Measurements from ENCODE around the gene PIN1. TPM values are rescaled to one million over a fixed set of nuclear protein-coding genes. Genes with fewer than 3 reads are reported as not detected.
"Not testable (repeated sequence)": the region's sequence is repeated elsewhere in the genome, so short reads cannot be mapped to it uniquely, and the experiment has no call there.

The PIN1 gene
- total RNA-seq, 2 experiments from 2014 or later, result 95.5 to 107 TPM

DNA sequence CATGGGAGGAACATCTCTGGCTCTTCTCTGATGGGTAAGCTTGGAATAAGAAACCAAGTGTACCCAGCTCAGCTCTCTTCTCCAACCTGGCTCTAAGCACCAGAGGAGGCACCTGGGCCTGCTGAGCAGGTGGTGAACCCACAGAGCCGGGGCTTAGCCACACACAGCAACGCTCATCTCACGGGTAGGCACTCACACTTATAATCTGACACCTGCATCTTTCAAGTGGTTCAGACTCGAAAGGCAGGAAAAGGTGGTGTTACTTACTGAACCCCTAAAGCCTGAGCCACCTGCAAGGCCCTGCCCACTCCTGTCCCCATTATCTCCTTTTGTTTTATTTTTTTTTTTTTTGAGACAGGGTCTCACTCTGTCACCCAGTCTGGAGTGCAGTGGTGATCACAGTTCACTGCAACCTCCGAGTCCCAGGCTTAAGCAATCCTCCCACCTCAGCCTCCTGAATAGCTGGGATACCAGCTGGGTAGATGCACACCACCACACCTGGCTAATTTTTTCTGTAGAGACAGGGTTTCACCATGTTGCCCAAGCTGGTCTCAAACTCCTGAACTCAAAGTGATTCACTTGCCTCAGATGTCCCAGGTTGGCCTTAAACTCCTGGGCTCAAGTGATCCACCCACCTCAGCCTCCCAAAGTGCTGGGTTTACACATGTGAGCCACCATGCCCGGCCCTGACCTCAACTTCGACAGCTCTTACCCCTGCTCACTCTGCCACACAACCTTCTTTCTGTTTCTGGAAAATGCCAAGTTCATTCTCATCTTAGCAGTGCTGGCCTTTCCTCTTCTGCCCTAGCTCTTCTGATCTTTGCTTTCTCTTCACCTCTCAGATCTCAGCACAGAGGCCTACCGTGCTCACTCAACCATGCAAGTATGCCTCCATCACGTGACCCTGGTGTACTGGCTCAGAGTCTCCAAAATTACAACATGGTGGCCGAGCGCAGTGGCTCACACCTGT is 26.0 kb upstream of the PIN1 start:
- ChIA-PET POLR2A (no interaction called here), CTCF (interaction anchor here (0.7 to 0.9 kb wide), 3 partner anchors 18 to 184 kb away, joined by 3 to 4 read pairs (median 3); no protein-coding TSS in a partner anchor)

DNA sequence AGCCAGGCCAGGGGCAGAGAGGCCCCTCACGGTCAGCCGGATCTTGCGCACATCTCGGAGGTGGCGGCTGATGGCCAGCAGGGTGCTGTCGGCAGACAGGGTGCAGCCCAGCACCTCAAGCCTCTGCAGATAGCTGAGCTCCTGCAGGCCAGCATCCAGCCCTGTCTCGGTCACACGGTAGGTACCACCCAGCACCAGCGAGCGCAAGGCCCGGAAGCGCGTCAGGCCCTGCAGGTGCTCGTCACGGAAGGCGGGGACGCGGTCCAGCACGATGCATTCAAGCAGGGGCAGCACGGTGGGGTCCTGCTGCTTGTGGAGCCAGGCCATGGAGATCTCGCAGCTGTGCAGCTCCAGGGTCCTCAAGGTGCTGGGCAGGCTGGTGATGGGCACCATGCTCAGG is 24.0 kb upstream of the PIN1 start:
- ChIA-PET POLR2A (no interaction called here), CTCF (no interaction called here)

DNA sequence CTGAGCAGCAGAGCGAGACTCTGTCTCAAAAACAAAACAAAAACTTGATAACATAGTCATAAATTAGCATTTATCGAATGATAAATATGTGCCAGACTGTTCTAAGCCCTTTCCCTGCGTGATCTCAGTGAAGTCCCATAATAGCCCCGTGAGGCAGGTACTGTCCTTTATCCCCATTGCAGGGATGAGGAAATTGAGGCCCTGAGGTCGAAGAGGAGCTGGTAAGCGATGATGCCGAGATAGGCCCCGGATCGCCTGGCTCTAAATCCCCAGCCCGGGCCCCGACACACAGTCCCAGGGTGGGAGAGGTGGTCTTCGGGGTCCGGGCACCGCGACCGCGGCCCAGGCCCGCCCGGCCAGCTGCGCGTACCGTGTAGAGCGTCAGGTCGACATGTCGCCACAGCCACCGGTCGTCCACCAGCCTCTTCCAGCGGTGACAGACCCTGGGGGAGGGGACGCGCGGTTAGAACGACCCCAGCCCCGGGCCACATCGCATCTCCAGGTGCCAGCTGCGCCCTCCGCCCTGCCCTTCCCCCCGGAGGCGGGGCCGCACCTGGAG is 16.9 kb upstream of the PIN1 start:
- CTCF ChIA-PET, result interaction anchor here (1.0 kb wide), 1 partner anchor 193 kb away, joined by 6 read pairs; no protein-coding TSS in a partner anchor

DNA sequence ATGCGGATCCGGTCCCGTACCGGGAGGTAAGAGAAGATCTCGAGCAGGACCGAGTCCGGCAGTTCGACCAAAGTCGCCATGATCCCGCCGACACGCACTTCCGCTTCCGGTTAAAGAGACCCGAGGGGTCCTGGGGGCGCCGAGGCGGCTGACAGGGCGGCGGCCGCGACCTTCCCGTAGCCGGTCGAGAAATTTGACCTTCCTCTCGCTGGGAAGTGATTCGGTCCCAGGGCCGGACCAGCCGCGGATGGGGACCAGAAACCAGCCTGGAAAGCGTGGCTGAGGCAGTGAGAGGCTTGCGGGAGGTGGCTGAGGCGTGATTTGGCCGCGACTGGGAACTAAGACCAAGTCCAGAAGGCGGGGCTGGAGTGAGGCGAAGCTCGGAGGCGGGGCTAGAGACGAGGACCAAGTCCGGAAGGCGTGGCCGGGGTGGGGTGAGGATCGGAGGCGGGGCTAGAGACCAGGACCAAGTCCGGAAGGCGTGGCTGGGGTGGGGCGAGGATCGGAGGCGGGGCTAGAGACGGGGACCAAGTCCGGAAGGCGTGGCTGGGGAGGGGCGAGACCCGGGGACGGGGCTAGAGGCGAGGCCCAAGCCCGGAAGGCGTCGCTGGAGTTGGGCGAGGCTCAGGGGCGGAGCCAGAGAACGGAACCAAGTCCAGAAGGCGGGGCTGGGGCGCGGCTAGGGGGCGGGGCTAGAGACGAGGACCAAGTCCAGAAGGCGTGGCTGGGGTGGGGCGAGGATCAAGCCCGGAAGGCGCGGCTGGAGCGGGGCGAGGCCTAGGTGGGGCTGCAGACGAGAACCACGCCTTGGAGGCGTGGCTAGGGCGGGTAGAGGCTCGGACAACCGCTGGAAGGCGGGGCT is 16.2 kb upstream of the PIN1 start, which contains the start of gene FBXL12:
Gene FBXL12 (minus strand): TSS at position 346 of the 862 bp plus-strand sequence. CDS start 266 bp downstream, at position 80.
- ChIA-PET CTCF (interaction anchor here (0.6 to 1.0 kb wide), 2 partner anchors 193 to 782 kb away, joined by 3 to 6 read pairs; no protein-coding TSS in a partner anchor), POLR2A (interaction anchor here (0.6 to 1.1 kb wide), 2 partner anchors 16 to 50 kb away, joined by 3 to 5 read pairs; partner anchors contain the start of genes PIN1 and ZNF846)

More for the DNA sequence above, 16.9 kb upstream of the PIN1 start:
- POLR2A ChIA-PET, result interaction anchor here (1.1 kb wide), 1 partner anchor 17 kb away, joined by 5 read pairs; the partner anchor contains the start of gene PIN1

DNA sequence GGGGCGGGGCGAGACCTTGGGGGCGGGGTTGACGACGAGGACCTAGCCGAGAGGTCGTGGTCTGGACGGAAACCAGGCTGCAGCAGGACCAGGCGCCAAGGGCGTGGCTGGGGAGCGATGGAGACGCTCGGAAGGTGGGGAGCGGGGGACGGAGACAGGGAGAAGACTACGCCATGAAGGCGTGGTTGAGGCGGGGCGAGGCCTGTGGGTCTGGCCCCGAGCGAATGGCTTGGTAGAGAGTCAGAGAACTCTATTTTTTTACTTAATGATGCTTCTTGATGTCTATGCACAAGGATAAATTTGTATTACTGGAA is 15.6 kb upstream of the PIN1 start:
- ChIA-PET CTCF (interaction anchor here (0.6 kb wide), 1 partner anchor 781 kb away, joined by 3 read pairs; no protein-coding TSS in a partner anchor), POLR2A (interaction anchor here (0.6 kb wide), 1 partner anchor 51 kb away, joined by 3 read pairs; the partner anchor contains the start of gene ZNF846)

DNA sequence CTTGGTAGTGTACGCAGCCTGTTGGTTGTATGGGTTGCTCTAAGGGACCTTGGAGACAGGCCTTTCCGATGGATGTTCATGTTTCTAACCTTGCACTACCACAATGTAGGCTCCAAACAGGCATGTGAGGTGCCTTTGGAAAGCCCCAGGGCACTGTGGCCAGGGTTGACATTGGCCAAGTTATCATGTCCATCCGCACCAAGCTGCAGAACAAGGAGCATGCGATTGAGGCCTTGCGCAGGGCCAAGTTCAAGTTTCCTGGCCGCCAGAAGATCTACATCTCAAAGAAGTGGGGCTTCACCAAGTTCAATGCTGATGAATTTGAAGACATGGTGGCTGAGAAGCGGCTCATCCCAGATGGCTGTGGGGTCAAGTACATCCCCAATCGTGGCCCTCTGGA is 15.1 kb upstream of the PIN1 start:
- POLR2A ChIA-PET, CTCF ChIA-PET: not testable (repeated sequence)

DNA sequence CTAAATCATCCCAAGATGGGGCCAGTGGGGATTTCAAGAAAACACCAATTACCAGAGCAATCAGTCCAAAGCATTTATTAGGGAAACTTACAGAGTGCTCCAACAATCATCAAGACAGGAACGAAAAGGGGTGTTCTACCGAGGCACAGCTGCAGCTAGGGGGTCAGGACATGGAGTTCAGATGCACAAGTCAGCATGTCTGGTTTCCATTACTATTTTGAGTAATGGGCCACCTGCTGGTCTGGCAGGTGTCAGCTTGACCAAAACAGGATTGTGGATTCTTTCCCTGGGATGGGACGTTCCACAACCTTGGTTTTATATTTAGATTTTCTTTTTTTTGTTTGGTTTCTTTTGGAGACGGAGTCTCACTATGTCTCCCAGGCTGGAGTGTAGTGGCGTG is 11.3 kb upstream of the PIN1 start:
- ChIA-PET POLR2A (no interaction called here), CTCF (no interaction called here)

DNA sequence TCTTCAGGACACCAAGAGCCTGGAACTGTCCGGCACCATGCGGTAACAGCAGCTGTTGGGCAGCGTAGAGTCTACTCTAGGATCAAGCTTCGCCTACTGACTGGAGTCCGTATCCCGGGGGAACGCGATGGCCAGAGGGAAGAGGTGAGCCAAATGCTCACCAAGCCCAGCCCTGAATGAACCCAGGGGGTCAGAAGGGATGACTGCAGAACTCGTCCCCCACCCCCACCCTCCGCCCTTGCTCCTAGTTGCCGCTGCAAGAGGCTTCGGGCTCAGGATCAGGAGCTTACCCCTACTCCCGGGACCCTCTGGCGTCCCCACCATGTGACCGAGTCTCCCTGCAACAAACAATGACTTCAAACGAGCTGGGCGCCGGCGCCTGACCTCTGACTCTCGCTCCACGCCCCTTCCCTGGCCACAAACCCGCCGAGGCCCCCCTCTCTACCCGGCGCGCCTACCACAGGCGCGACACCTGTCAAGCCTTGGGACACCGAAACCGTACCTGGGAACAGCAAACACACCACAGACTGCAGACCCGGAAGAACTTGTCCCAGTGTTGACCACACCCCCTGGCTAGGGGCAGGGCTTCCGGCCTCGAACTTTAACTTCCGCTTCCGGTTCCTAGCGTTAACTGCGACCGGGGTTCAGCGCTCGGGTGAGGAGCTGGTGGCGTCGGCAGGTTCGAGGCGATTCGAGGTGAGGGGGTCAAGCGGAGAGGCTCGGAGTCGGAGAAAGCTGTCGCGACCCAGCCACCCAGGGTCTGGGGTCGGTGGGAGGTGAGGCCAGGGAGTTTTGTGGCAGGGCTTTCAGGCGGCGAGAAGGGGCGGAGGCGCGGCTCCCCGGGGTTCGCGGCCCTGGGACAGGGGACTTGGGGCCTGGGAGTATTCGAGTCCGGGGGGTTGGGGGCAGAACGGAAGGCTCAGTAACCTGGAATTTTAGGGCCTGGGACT is 7.6 kb upstream of the PIN1 start, which contains the start of gene UBL5:
Gene UBL5 (plus strand): TSS at position 630 of the 950 bp plus-strand sequence. CDS start 420 bp downstream, outside the sequence.
- ChIA-PET POLR2A (interaction anchor here (0.6 to 1.1 kb wide), 4 partner anchors 11 to 202 kb away, joined by 3 to 4 read pairs (median 3); no protein-coding TSS in a partner anchor), CTCF (interaction anchor here (0.9 to 1.8 kb wide), 2 partner anchors 8 to 18 kb away, joined by 4 to 8 read pairs; partner anchors contain the start of gene PIN1)

DNA sequence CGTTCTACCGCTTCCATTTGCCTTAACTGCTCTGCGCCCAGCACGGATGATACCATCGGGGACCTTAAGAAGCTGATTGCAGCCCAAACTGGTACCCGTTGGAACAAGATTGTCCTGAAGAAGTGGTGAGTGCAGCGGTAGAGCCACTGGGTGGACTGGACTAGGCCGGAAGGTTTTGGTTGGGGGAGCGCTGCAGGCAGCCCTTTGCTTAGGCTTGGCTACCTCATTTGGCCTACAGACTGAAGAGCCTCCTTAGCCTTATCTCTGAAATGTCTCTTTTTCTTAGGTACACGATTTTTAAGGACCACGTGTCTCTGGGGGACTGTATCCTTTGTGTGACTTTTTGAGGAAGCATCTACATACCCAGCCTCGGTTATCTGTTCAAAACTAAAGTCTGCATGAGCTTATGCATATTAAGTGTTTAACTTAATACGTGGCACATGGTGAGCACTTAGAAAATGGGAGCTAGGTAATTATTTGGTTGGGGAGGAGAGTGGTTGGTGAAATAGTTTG is 6.5 kb upstream of the PIN1 start:
- POLR2A ChIA-PET, result interaction anchor here (0.6 to 1.1 kb wide), 4 partner anchors 10 to 150 kb away, joined by 3 to 6 read pairs (median 4); no protein-coding TSS in a partner anchor
- CTCF ChIA-PET, result no interaction called here

DNA sequence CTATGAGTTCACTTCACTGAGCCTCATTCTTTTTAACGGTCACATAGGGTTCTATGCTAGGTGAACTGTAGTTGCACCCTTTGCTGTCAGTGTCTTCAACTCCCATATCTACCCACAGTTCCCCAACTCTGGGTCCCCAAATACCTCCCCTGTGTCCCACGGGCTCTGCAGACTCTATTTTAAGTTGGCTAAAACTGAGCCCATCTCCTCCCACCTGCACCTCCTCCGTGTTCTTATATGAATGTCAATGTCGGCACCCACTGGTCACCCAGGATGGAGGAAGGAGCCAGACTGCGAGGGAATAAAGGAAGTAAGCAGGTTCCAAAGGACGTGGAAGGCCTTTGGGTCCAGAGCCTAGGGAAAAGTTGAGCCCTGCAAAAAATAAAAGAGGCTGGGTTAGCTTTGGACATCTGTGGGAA is 802 bp upstream of the PIN1 start:
- ChIA-PET CTCF (interaction anchor here (1.2 kb wide), 1 partner anchor 26 kb away, joined by 3 read pairs; no protein-coding TSS in a partner anchor), POLR2A (interaction anchor here (0.5 to 1.5 kb wide), 2 partner anchors 16 to 438 kb away, joined by 4 to 5 read pairs; partner anchors contain the start of gene FBXL12)

DNA sequence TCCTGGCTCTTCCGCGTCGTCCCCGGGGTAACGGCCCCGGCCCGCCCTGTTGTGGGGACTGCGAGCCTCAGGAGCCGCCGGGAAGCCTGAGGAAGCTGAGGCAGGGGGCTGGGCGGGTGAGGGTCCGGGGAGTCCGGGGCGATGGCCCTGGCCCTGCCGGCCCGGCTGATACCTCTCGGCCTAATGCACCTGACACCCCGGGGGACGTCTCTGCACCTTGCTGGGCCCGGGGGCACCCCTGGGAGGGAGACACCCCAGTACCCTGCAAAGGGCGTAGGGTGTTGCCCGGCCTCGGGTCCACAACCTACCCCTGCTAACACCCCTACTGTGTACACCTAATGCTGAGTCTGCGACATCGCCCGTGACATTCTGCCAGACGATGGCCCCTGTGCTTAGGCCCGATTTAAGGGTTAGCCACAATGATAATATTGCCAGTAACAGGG is 410 bp downstream of the PIN1 start:
- POLR2A ChIA-PET, result interaction anchor here (1.5 kb wide), 1 partner anchor 17 kb away, joined by 5 read pairs; the partner anchor contains the start of gene FBXL12

DNA sequence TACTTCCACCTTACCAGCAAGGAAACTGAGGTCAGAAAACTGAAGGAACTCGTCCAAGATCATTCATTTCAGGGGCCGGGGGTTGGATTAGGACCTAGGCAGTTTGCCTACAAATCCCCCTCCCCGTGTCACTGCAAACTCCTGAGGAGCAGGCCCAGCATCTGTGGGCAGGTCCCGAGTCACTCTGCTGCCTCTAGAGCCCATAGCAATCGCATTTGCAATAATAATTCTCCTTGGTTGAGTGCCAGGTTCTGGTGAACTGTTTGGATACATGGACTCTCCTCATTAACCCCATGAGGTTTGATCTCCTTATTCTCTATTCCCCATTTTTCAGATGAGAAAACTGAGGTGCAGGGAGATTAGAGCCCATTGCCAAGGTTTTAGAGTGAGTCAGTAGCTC is 903 bp downstream of the PIN1 start:
- ChIA-PET POLR2A (no interaction called here), CTCF (interaction anchor here (1.1 to 1.5 kb wide), 2 partner anchors 9 to 22 kb away, joined by 4 to 8 read pairs; partner anchors contain the start of gene UBL5)

More for the DNA sequence above, 410 bp downstream of the PIN1 start:
- CTCF ChIA-PET, result interaction anchor here (0.6 to 1.5 kb wide), 6 partner anchors 8 to 66 kb away, joined by 3 to 8 read pairs (median 4); partner anchors contain the start of gene UBL5

DNA sequence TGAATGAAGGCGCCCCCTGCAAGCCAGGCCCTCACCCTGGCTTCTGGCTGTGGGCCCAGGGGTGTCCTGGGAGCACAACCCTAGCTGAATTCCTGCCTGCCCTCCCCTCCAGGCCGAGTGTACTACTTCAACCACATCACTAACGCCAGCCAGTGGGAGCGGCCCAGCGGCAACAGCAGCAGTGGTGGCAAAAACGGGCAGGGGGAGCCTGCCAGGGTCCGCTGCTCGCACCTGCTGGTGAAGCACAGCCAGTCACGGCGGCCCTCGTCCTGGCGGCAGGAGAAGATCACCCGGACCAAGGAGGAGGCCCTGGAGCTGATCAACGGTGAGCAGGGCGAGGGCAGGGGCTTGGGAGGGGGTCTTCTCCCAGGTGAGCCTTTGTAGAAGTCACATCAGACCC is 3.2 kb downstream of the PIN1 start:
- CTCF ChIA-PET, result no interaction called here
- POLR2A ChIA-PET, result interaction anchor here (0.9 kb wide), 1 partner anchor 10 kb away, joined by 4 read pairs; no protein-coding TSS in a partner anchor

DNA sequence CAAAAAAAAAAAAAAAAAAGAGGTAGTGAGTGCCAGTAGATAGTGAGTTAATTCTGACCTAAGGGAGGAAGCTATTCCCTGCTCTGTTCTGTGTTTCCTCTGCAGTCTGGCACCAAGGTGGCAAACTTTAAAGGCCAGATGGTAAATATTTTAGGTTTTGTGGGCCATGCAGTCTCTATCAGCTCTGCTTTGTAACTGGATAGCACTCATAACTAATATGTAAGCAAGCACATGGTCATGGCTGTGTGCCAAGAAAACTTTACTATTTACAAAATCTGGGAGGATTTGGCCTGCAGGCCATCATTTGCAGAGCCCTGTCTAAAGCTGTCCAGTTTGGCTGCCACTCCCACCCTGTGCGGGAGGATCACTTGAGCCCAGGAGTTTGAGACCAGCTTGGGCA is 4.3 kb downstream of the PIN1 start:
- CTCF ChIA-PET, result interaction anchor here (0.6 to 0.8 kb wide), 2 partner anchors 28 to 253 kb away, joined by 3 to 4 read pairs; no protein-coding TSS in a partner anchor
- POLR2A ChIA-PET, result interaction anchor here (0.9 kb wide), 1 partner anchor 11 kb away, joined by 3 read pairs; no protein-coding TSS in a partner anchor

DNA sequence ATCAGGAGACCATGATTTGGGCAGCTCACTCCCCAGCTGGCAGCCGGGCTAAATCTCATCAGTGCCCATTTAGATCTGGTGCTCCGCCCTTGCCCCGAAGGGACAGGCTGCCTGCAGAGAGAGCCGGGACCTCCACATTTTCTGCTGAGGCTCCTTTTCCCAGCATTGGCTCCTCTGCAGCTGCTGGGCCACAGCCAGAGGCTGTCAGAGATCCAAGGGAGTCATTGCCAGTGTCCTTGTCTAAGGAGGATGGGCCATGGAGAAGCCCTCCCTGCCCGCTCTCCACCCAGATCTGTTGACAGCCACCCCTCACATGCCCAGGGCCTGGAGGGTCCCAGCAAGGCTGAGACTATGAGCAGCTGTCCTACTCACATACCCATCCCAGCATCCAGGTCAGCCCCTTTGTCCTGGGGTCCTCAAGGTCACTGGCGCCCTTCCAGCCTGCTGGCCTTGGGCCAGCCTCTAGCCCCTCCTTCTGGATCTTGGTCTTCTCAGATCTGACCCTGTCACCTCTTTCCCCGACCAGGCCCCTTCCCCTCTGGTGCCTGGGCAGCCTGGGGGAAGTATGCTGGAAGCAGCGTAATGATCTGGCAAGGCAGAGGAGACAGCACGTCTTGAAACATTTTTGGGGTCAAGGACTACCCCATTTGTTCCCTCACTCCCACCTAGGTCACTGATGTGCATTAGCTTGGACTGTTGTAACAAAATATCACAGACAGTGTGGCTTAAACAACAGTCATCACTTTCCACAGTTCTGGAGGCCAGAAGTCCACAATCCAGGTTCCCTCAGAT is 7.9 kb downstream of the PIN1 start:
- ChIA-PET POLR2A (no interaction called here), CTCF (no interaction called here)

DNA sequence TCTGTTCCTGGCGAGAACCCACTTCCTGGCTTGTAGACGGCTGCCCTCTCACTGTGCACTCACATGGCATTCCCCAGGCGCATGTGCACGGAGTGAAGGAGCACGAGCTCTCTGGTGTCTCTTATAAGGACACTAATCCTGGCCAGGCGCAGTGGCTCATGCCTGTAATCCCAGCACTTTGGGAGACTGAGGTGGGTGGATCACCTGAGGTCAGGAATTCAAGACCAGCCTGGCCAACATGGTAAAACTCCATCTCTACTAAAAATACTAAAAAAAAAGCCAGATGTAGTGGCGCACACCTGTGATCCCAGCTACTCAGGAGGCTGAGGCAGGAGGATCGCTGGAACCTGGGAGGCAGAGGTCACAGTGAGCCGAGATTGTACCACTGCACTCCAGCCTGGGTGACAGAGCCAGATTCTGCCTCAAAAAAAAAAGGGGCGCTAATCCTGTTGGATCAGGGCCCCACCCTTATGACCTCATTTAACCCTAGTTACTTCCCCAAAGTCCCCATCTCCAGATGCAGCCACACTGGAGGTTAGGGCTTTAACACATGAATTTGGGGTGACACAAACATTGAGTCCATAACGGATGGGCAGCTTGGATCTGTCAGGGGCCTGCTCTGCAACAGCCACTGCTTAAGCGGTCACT is 8.6 kb downstream of the PIN1 start:
- POLR2A ChIA-PET, CTCF ChIA-PET: not testable (repeated sequence)

Data from activated CD8-positive, alpha-beta memory T cell treated with anti-CD3 and anti-CD28 coated beads for 36 hours (primary cell).